GM23248 (cell line): ENCODE measurements around the gene CAV2.

ENCODE experiments used
- EZH2 ChIP-seq: fragments of 200-600 bp; sonication (generic); IDR thresholded peaks from 2 replicates; pipeline ENCODE4 v1.6.1; 2018; ENCODE audit warnings: antibody characterized with exemption, mild to moderate bottlenecking; ENCODE audit not compliant: insufficient read depth, poor library complexity, severe bottlenecking
- EZH2phosphoT487 ChIP-seq: fragments of 200-600 bp; sonication (generic); IDR thresholded peaks from 2 replicates; pipeline ENCODE4 v1.6.1; 2018; ENCODE audit warnings: antibody characterized with exemption, moderate library complexity, mild to moderate bottlenecking, low read depth; ENCODE audit not compliant: insufficient read depth

DNA sequence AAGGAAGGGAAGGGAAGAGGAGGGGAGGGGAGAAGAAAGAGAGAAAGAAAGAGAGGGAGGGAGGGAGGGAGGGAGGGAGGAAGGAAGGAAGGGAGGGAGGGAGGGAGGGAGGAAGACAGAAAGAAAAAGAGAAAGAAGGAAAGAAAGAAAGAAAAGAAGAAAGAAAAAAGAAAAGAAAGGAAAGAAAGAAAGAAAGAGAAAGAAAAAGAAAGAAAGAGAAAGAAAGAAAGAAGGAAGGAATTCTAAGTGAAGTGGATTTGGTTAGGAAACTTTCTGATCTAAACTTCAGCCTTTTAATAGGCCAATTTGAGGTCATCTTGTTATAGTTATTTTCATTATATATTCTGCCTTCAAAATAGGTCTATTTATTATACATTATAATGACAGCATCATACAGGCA lies 4.3 kb downstream of the CAV2 start:
- no peak for TF ChIP-seq EZH2phosphoT487
- no peak for TF ChIP-seq EZH2
